A673 (cell line): ENCODE measurements around the gene ZNF366.

Source experiments
- EZH2 ChIP-seq: fragments of 200-600 bp; sonication (generic); IDR thresholded peaks from 2 replicates; pipeline ENCODE4 v1.6.1; 2017; ENCODE audit warnings: borderline replicate concordance, low read depth, mild to moderate bottlenecking, mixed read lengths, antibody characterized with exemption, low read length; ENCODE audit not compliant: poor library complexity, severe bottlenecking
- TF ChIP-seq, protein P1 (sequence below): fragments of 300-800, 200-600 bp; sonication (generic); conservative IDR thresholded peaks from 2 replicates; pipeline ENCODE4 v1.5.1; 2017; ENCODE audit warnings: low read depth, mild to moderate bottlenecking, antibody characterized with exemption, low read length, moderate library complexity, mixed read lengths

DNA sequence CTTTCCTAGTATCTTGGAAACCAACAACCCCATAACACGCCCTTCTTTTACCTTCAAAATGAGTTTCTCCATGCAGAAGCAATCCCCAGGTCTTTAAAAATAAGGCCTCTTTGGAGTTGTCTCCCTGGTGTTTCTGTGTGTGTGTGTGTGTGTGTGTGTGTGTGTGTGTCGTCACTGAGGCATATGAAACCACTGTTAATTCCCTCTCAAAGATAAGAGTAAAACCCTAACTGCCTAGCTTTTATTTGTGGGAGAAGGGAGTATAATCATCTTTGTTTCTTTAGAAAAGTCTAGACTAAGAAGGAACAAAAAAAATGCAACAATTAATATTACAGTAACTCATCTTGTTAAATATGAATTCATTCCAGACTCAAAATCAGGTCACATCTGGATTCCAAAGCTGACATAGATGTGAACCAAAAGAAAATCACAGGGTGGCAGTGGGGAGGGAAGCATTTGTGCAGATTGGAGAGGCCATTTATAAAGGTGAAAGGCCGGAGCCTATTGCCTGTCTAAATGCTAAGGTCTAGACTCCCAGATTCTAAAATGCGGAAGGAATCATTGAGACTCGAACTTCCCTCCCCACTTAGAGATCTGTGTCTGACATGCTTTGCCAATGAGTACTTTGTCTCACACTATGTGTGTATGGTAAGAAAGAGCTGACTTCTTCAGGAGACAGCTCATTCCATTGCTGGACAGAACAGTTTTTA is 91.4 kb downstream of the ZNF366 start:
- TF ChIP-seq, protein P1, sequence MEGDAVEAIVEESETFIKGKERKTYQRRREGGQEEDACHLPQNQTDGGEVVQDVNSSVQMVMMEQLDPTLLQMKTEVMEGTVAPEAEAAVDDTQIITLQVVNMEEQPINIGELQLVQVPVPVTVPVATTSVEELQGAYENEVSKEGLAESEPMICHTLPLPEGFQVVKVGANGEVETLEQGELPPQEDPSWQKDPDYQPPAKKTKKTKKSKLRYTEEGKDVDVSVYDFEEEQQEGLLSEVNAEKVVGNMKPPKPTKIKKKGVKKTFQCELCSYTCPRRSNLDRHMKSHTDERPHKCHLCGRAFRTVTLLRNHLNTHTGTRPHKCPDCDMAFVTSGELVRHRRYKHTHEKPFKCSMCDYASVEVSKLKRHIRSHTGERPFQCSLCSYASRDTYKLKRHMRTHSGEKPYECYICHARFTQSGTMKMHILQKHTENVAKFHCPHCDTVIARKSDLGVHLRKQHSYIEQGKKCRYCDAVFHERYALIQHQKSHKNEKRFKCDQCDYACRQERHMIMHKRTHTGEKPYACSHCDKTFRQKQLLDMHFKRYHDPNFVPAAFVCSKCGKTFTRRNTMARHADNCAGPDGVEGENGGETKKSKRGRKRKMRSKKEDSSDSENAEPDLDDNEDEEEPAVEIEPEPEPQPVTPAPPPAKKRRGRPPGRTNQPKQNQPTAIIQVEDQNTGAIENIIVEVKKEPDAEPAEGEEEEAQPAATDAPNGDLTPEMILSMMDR: no peak
- no peak for TF ChIP-seq EZH2
